C4-2B (cell line): Measurements from ENCODE around the gene PACSIN2.

Experiments
- H3K27ac ChIP-seq: fragments of 450-650 bp; 2 replicates; pipeline ENCODE4 v1.5.1; 2017
- ZFX ChIP-seq: fragments of 450-650 bp; IDR thresholded peaks from 2 replicates; pipeline ENCODE4 v1.6.1; 2017
- TF ChIP-seq, protein P1 (sequence below): fragments of 450-650 bp; conservative IDR thresholded peaks from 2 replicates; pipeline ENCODE4 v1.5.1; 2017; ENCODE audit warnings: mild to moderate bottlenecking

The PACSIN2 gene

GRCh38 chr22:42994276-42994916 is 20.6 kb downstream of the PACSIN2 start:
- no peak for TF ChIP-seq ZFX
- TF ChIP-seq, protein P1, sequence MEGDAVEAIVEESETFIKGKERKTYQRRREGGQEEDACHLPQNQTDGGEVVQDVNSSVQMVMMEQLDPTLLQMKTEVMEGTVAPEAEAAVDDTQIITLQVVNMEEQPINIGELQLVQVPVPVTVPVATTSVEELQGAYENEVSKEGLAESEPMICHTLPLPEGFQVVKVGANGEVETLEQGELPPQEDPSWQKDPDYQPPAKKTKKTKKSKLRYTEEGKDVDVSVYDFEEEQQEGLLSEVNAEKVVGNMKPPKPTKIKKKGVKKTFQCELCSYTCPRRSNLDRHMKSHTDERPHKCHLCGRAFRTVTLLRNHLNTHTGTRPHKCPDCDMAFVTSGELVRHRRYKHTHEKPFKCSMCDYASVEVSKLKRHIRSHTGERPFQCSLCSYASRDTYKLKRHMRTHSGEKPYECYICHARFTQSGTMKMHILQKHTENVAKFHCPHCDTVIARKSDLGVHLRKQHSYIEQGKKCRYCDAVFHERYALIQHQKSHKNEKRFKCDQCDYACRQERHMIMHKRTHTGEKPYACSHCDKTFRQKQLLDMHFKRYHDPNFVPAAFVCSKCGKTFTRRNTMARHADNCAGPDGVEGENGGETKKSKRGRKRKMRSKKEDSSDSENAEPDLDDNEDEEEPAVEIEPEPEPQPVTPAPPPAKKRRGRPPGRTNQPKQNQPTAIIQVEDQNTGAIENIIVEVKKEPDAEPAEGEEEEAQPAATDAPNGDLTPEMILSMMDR = no peak
- H3K27ac ChIP-seq = peak overlapping the region; percentile 100

- TF ChIP-seq ZFX = no peak
- TF ChIP-seq, protein P1 = no peak
- H3K27ac ChIP-seq = peak overlapping the region; percentile 100
Observed at GRCh38 chr22:42993651-42994275, 21.2 kb downstream of the PACSIN2 start.

GRCh38 chr22:42992886-42993479 is 22.0 kb downstream of the PACSIN2 start:
- TF ChIP-seq, protein P1 = no peak
- no peak for TF ChIP-seq ZFX
- H3K27ac ChIP-seq = peak overlapping the region; percentile 100

DNA sequence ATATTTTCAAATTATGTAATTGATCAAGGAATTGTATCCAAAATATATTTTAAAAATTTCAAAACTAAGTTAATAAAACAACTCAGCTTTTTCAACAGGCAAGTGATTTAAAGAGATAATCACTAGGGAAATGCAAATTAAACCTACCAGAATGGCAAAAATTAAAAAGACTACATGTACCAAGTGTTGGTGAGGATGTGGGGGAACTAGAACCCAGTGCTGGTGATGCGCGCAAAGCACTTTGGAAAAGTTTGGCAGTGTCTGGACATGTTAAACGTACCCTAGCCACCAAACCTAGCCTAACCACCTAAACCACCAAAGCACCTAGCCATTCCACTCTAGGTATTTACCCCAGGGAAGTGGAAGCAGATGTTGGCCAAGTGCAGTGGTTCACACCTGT is 22.9 kb downstream of the PACSIN2 start:
- no peak for TF ChIP-seq ZFX
- TF ChIP-seq, protein P1 = no peak
- H3K27ac ChIP-seq = no peak overlapping the region

GRCh38 chr22:42991010-42991651 is 23.8 kb downstream of the PACSIN2 start:
- peak overlapping the region; percentile 1; the same call in 1 of the 2 replicates for H3K27ac ChIP-seq
- TF ChIP-seq, protein P1 = no peak
- no peak for TF ChIP-seq ZFX

DNA sequence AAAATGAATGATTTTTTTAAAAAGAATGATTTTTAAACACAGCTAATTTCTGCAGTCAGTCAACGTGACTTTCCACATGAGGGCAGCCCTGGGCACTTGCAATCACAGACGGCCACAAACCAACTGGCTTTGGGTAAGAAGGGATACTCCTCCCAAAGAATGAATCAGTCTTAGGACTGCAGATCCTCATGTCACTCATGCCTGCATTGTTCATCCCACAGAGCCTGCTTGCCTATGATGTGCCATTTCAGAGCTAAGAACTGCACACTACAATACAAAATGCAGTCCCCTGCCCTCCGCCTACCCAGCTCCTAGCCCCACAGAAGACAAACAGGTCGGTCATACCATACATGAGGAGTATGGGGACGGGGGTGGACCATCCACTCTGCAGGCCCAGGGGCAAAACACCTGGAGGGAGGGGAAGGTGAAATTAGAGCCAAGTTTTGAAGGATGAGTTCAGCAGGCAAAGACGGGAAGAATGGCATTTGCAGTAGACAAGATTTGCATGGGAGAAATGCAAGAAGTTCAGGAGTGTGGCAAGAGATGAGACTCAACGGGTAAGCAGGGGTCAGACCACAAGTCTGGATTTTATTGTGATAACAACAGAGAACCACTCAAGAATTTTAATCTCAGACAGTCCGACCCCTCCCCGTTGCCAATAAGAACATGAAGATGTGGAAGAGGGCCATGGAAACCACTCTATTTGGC is 24.7 kb downstream of the PACSIN2 start:
- H3K27ac ChIP-seq = no peak overlapping the region; the same call in 1 of the 2 replicates
- TF ChIP-seq, protein P1 = no peak
- no peak for TF ChIP-seq ZFX
